ENCODE data around the gene VPS4A.

VPS4A gene

GRCh38 chr16:69371564-69371963 lies 60.4 kb downstream of the VPS4A start:
- no peak overlapping the region for H3K27ac ChIP-seq (ENCODE audit: low read length)
- H3K36me3 ChIP-seq (ENCODE audit: control insufficient read depth in 1 of 2, insufficient read depth in 2 of 2, low read length in 2 of 2), result peaks cover 43 to 60% of the 10 kb centered on the region in 2 donors
- no peaks in the 10 kb centered on the region for H3K9me3 ChIP-seq (ENCODE audit: control insufficient read depth in 1 of 2, low read length in 2 of 2)
- H3K4me3 ChIP-seq (ENCODE audit: low read depth in 1 of 2, low read length in 2 of 2), result no peak overlapping the region
- no peaks in the 10 kb centered on the region for H3K4me1 ChIP-seq (ENCODE audit: control insufficient read depth in 1 of 2, insufficient read depth in 2 of 2, low read length in 2 of 2)
- no peaks in the 10 kb centered on the region for H3K27me3 ChIP-seq (ENCODE audit: low read depth, low read length)

- peaks cover 31 to 45% of the 10 kb centered on the region in 2 donors for H3K36me3 ChIP-seq (ENCODE audit: control insufficient read depth in 1 of 2, insufficient read depth in 2 of 2, low read length in 2 of 2)
- H3K4me3 ChIP-seq (ENCODE audit: low read depth in 1 of 2, low read length in 2 of 2), result no peak overlapping the region
- no peaks in the 10 kb centered on the region for H3K27me3 ChIP-seq (ENCODE audit: low read depth, low read length)
- no peak overlapping the region for H3K27ac ChIP-seq (ENCODE audit: low read length)
- no peaks in the 10 kb centered on the region for H3K4me1 ChIP-seq (ENCODE audit: control insufficient read depth in 1 of 2, insufficient read depth in 2 of 2, low read length in 2 of 2)
- H3K9me3 ChIP-seq (ENCODE audit: control insufficient read depth in 1 of 2, low read length in 2 of 2), result no peaks in the 10 kb centered on the region
Measured at GRCh38 chr16:69373019-69373418, 61.9 kb downstream of the VPS4A start.
